IMR-90 (cell line): Measurements from ENCODE around the gene DCDC2B. TPM values are rescaled to one million over a fixed set of nuclear protein-coding genes. Genes with fewer than 3 reads are reported as not detected.

Experiments
- ATAC-seq: fragments of 200-7000 bp; cut with Tn5 transposase; 2 replicates; pipeline ENCODE4 v1.9.1; 2020; ENCODE audit warnings: low read depth, mild to moderate bottlenecking, moderate library complexity
- Bru-seq: library from RNA; stranded (reverse); fragments of 400-500 nt; gene quantifications from one replicate; lab custom pipeline; 2021; lab: Mats Ljungman, UMichigan
- BruChase-seq, 2 experiments: library from RNA; stranded (reverse); fragments of 400-500 nt; gene quantifications; one replicate each; lab custom pipeline; 2021; lab: Mats Ljungman, UMichigan
- BruUV-seq: library from RNA; stranded (reverse); fragments of 400-500 nt; replicated peaks from 2 replicates; lab custom pipeline; 2021; lab: Mats Ljungman, UMichigan
- CTCF ChIA-PET: fragments of 300-600 bp; formaldehyde crosslinking; extraction: SDS; loops from one replicate; lab custom pipeline; 2021; ENCODE audit warnings: antibody characterized with exemption; lab: Yijun Ruan, JAX
- POLR2A ChIA-PET: fragments of 300-600 bp; sonication (Branson Sonifier 250); formaldehyde crosslinking; loops from one replicate; lab custom pipeline; 2022; ENCODE audit warnings: antibody characterized with exemption; ENCODE audit not compliant: unreplicated experiment; lab: Charles Lee
- DNase-seq: peaks from one replicate; pipeline ENCODE4 v3.0.0; 2013
- H2AFZ ChIP-seq: replicated peaks from 2 replicates; pipeline ENCODE3; 2013; ENCODE audit warnings: low read length, mild to moderate bottlenecking; ENCODE audit not compliant: poor library complexity
- H2AK5ac ChIP-seq: 2 replicates; pipeline ENCODE4 v1.6.1; 2013; ENCODE audit warnings: low read depth, low read length, inconsistent platforms
- H2AK9ac ChIP-seq: replicated peaks from 2 replicates; pipeline ENCODE3; 2013; ENCODE audit warnings: mild to moderate bottlenecking, low read depth, low read length, moderate library complexity; ENCODE audit not compliant: poor library complexity
- H2BK120ac ChIP-seq: 2 replicates; pipeline ENCODE4 v1.6.1; 2013; ENCODE audit warnings: low read depth, low read length, inconsistent platforms
- H2BK15ac ChIP-seq: 3 replicates; pipeline ENCODE4 v1.6.1; 2013; ENCODE audit warnings: low read depth, low read length, inconsistent platforms
- H2BK20ac ChIP-seq: 2 replicates; pipeline ENCODE4 v1.6.1; 2013; ENCODE audit warnings: low read depth, mild to moderate bottlenecking, inconsistent platforms, low read length, moderate library complexity
- H2BK5ac ChIP-seq: 2 replicates; pipeline ENCODE4 v1.6.1; 2013; ENCODE audit warnings: mild to moderate bottlenecking, low read depth, low read length, inconsistent platforms; ENCODE audit not compliant: poor library complexity, severe bottlenecking
- H3K14ac ChIP-seq: replicated peaks from 2 replicates; pipeline ENCODE4 v1.6.1; 2013; ENCODE audit warnings: low read depth, low read length, inconsistent platforms
- H3K18ac ChIP-seq: 2 replicates; pipeline ENCODE4 v1.6.1; 2013; ENCODE audit warnings: low read depth, low read length, control low read depth
- H3K23ac ChIP-seq: 2 replicates; pipeline ENCODE4 v1.6.1; 2013; ENCODE audit warnings: low read depth, low read length, inconsistent platforms
- H3K27ac ChIP-seq: 2 replicates; pipeline ENCODE4 v1.5.1; 2013; ENCODE audit warnings: mild to moderate bottlenecking, control low read depth, low read length; ENCODE audit not compliant: insufficient read depth
- H3K27me3 ChIP-seq: 2 replicates; pipeline ENCODE4 v1.6.1; 2013; ENCODE audit warnings: low read length; ENCODE audit not compliant: control insufficient read depth, insufficient read depth
- H3K36me3 ChIP-seq: 2 replicates; pipeline ENCODE4 v1.6.1; 2013; ENCODE audit warnings: low read length, mixed read lengths; ENCODE audit not compliant: control insufficient read depth, insufficient read depth
- H3K4ac ChIP-seq: 2 replicates; pipeline ENCODE4 v1.6.1; 2013; ENCODE audit warnings: low read depth, low read length, inconsistent platforms
- H3K4me1 ChIP-seq: 2 replicates; pipeline ENCODE4 v1.6.1; 2013; ENCODE audit warnings: low read length, mixed read lengths; ENCODE audit not compliant: control insufficient read depth, insufficient read depth
- H3K4me2 ChIP-seq: 2 replicates; pipeline ENCODE4 v1.6.1; 2013; ENCODE audit warnings: low read depth, mild to moderate bottlenecking, control low read depth, low read length, moderate library complexity
- H3K4me3 ChIP-seq: 2 replicates; pipeline ENCODE4 v1.5.1; 2013; ENCODE audit warnings: low read depth, mild to moderate bottlenecking, control low read depth, low read length, moderate library complexity; ENCODE audit not compliant: insufficient read depth
- H3K56ac ChIP-seq: 2 replicates; pipeline ENCODE4 v1.6.1; 2013; ENCODE audit warnings: low read length, inconsistent platforms; ENCODE audit not compliant: insufficient read depth; ENCODE audit errors: extremely low read depth
- H3K79me1 ChIP-seq, 2 experiments: 2 replicates each; pipeline ENCODE4 v1.6.1; 2013; ENCODE audit warnings: low read length in 2 of 2, inconsistent platforms in 1 of 2, low read depth in 1 of 2
- H3K9ac ChIP-seq: 2 replicates; pipeline ENCODE4 v1.6.1; 2013; ENCODE audit warnings: low read depth, low read length, control low read depth
- H3K9me1 ChIP-seq: 2 replicates; pipeline ENCODE4 v1.6.1; 2013; ENCODE audit warnings: low read length, inconsistent platforms; ENCODE audit not compliant: insufficient read depth
- H3K9me3 ChIP-seq: 2 replicates; pipeline ENCODE4 v1.6.1; 2013; ENCODE audit warnings: low read length; ENCODE audit not compliant: control insufficient read depth, insufficient read depth
- H4K20me1 ChIP-seq: 2 replicates; pipeline ENCODE4 v1.6.1; 2013; ENCODE audit warnings: low read length, inconsistent platforms; ENCODE audit not compliant: insufficient read depth
- H4K5ac ChIP-seq: 2 replicates; pipeline ENCODE4 v1.6.1; 2013; ENCODE audit warnings: mild to moderate bottlenecking, low read depth, low read length, control low read depth
- H4K8ac ChIP-seq, 2 experiments: 2 replicates each; pipeline ENCODE4 v1.6.1; 2013; ENCODE audit warnings: low read depth in 2 of 2, low read length in 2 of 2, control low read depth in 1 of 2, inconsistent platforms in 1 of 2
- H4K91ac ChIP-seq: 2 replicates; pipeline ENCODE4 v1.6.1; 2013; ENCODE audit warnings: low read depth, low read length, inconsistent platforms; ENCODE audit not compliant: insufficient read depth
- BHLHE40 ChIP-seq: fragments of 150-350 bp; IDR thresholded peaks from 2 replicates; pipeline ENCODE4 v1.6.1; 2016; ENCODE audit warnings: mild to moderate bottlenecking, low read depth, low read length
- CEBPB ChIP-seq: IDR thresholded peaks from 2 replicates; pipeline ENCODE4 v1.6.1; 2012; ENCODE audit warnings: low read depth, low read length, improper control_type of control experiment
- CHD1 ChIP-seq: IDR thresholded peaks from 2 replicates; pipeline ENCODE4 v1.6.1; 2012; ENCODE audit warnings: low read depth, low read length, improper control_type of control experiment
- CTCF ChIP-seq: conservative IDR thresholded peaks from 2 replicates; pipeline ENCODE4 v1.5.1; 2012; ENCODE audit warnings: mild to moderate bottlenecking, low read depth, low read length, improper control_type of control experiment
- ELK1 ChIP-seq: fragments of 150-350 bp; IDR thresholded peaks from 2 replicates; pipeline ENCODE4 v1.6.1; 2016; ENCODE audit warnings: low read depth, mild to moderate bottlenecking, low read length, moderate library complexity, borderline replicate concordance
- FOS ChIP-seq: fragments of 150-350 bp; IDR thresholded peaks from 2 replicates; pipeline ENCODE4 v1.6.1; 2016; ENCODE audit warnings: low read depth, low read length
- MAFK ChIP-seq: IDR thresholded peaks from 2 replicates; pipeline ENCODE4 v1.6.1; 2012; ENCODE audit warnings: low read depth, low read length, improper control_type of control experiment
- MAZ ChIP-seq: IDR thresholded peaks from 2 replicates; pipeline ENCODE4 v1.6.1; 2012; ENCODE audit warnings: low read depth, mild to moderate bottlenecking, low read length, improper control_type of control experiment, moderate library complexity, borderline replicate concordance
- NFE2L2 ChIP-seq: fragments of 150-350 bp; IDR thresholded peaks from 2 replicates; pipeline ENCODE4 v1.6.1; 2016; ENCODE audit warnings: low read depth, mild to moderate bottlenecking, low read length
- POLR2A ChIP-seq: IDR thresholded peaks from 2 replicates; pipeline ENCODE4 v1.6.1; 2012; ENCODE audit warnings: mild to moderate bottlenecking, low read depth, low read length
- RAD21 ChIP-seq: IDR thresholded peaks from 2 replicates; pipeline ENCODE4 v1.6.1; 2012; ENCODE audit warnings: low read length, improper control_type of control experiment
- RCOR1 ChIP-seq: IDR thresholded peaks from 2 replicates; pipeline ENCODE4 v1.6.1; 2012; ENCODE audit warnings: mild to moderate bottlenecking, low read length, improper control_type of control experiment; ENCODE audit not compliant: insufficient replicate concordance
- RFX5 ChIP-seq: IDR thresholded peaks from 2 replicates; pipeline ENCODE4 v1.8.0; 2012; ENCODE audit warnings: low read depth, mild to moderate bottlenecking, low read length, moderate library complexity
- SMC3 ChIP-seq: fragments of 150-350 bp; IDR thresholded peaks from 2 replicates; pipeline ENCODE4 v1.6.1; 2016; ENCODE audit warnings: low read depth, mild to moderate bottlenecking, antibody characterized with exemption, low read length, moderate library complexity
- USF2 ChIP-seq: fragments of 150-350 bp; IDR thresholded peaks from 2 replicates; pipeline ENCODE4 v1.6.1; 2017; ENCODE audit warnings: mild to moderate bottlenecking, antibody characterized with exemption, low read length, low read depth
- WGBS, 2 experiments: methylation state at CpG; one replicate each; pipeline versions ENCODE4 v1.1.5 to v1.1.7; 2013; ENCODE audit warnings: missing lambda C conversion rate in 2 of 2; ENCODE audit not compliant: insufficient read length in 1 of 2; ENCODE audit errors: extremely low coverage in 2 of 2; 5-methylcytosine and 5-hydroxymethylcytosine counted together
- dilution Hi-C: fragments of 300-500 bp; cut with HindIII; formaldehyde crosslinking; loops from one replicate; pipeline ENCODE4 v1.14.3; 2018; ENCODE audit warnings: low sequenced_read_pairs; ENCODE audit not compliant: unreplicated experiment
- in situ Hi-C: fragments of 300-500 bp; cut with MboI; formaldehyde crosslinking; loops from 3 replicates; pipeline ENCODE4 v1.14.3; 2019; ENCODE audit warnings: low sequenced_read_pairs, inconsistent platforms, mixed read lengths
- intact Hi-C: fragments of 100-400 bp; cut with micrococcal nuclease; formaldehyde crosslinking; loops from 2 replicates; pipeline ENCODE4 v1.10.0; 2022
- long read RNA-seq: library from polyadenylated mRNA; unstranded; transcript quantifications from one replicate; pipeline ENCODE4 v2.0.0, GENCODE V29; 2021; ENCODE audit not compliant: unreplicated experiment
- polyA plus RNA-seq, 3 experiments: library from polyadenylated mRNA; depleted of rRNA; stranded (reverse); fragments of >200 nt; gene quantifications; 2 replicates each; pipeline ENCODE4 v1.2.3, GENCODE V29; 2012; ENCODE audit warnings: low replicate concordance in 1 of 3
- total RNA-seq: library from RNA; depleted of rRNA; stranded (reverse); fragments of >200 nt; gene quantifications from 2 replicates; pipeline ENCODE4 v1.2.3, GENCODE V29; 2012; rRNA removed

DCDC2B gene
- total RNA-seq: not detected in 2 replicates
- polyA plus RNA-seq (2012; rRNA removed): not detected in 2 replicates
- not detected in 2 replicates for polyA plus RNA-seq (2012; cell fraction: cytosol; rRNA removed)
- polyA plus RNA-seq (2012; cell fraction: nucleus; rRNA removed; ENCODE audit: low replicate concordance): 0.04 TPM in 1 of 2 replicates, not detected in the other
- Bru-seq, nascent RNA: not detected
- BruChase-seq, experiment 1, labeled RNA remaining after a 6-hour chase: percentile 21 among the genes with signal in this experiment
- percentile 10 among the genes with signal in this experiment for BruChase-seq, experiment 2, labeled RNA remaining after a 2-hour chase
- long read RNA-seq, partial matches to known transcripts: 0 of 2 reads
- long read RNA-seq, other reads (novel, unspliced or antisense): 2 of 2 reads

- no peaks in the 10 kb centered on the region; the same call in 1 of the 2 replicates for H4K20me1 ChIP-seq
- no peak within 1 kb of the TSS for H4K5ac ChIP-seq
- in situ Hi-C loops: no loop called here
- DNase-seq: peak; percentile 37
- H3K36me3 ChIP-seq: peaks cover 5% of the 10 kb centered on the region; the same call in 1 of the 2 replicates
- intact Hi-C loops: no loop called here
- no TSS peak for BruUV-seq
- no peak within 1 kb of the TSS for H3K9ac ChIP-seq
- POLR2A ChIA-PET: no interaction called here
- H3K14ac ChIP-seq: no peak within 1 kb of the TSS
- no peak within 1 kb of the TSS for H3K4ac ChIP-seq
- H3K4me2 ChIP-seq: no peak within 1 kb of the TSS
- no peak within 1 kb of the TSS for H3K4me3 ChIP-seq
- no peak within 1 kb of the TSS for H3K27ac ChIP-seq
- no peak within 1 kb of the TSS for H2BK5ac ChIP-seq
- peaks cover 6% of the 10 kb centered on the region for H3K4me1 ChIP-seq
- ATAC-seq: no peak
- H4K91ac ChIP-seq: no peak within 1 kb of the TSS
- peaks cover 6% of the 10 kb centered on the region; the same call in 1 of the 2 replicates for H3K9me1 ChIP-seq
- H2BK120ac ChIP-seq: no peak within 1 kb of the TSS
- H3K79me1 ChIP-seq: peaks cover 11 to 27% of the 10 kb centered on the region in 2 experiments
- no peak within 1 kb of the TSS for H2BK15ac ChIP-seq
- no peaks in the 10 kb centered on the region for H3K9me3 ChIP-seq
- no peak within 1 kb of the TSS for H2BK20ac ChIP-seq
- 83% methylated on average over 1 of the region's 5 CpGs; no CpG with 5 or more reads in 1 of the 2 experiments for WGBS, 2 experiments
- H2AK5ac ChIP-seq: no peak within 1 kb of the TSS
- no peak within 1 kb of the TSS for H3K56ac ChIP-seq
- H3K18ac ChIP-seq: no peak within 1 kb of the TSS
- CTCF ChIA-PET: interaction anchor here (0.6 to 1.6 kb wide), 2 partner anchors 100 to 192 kb away, joined by 3 to 6 read pairs; no protein-coding TSS in a partner anchor
- no peak within 1 kb of the TSS for H3K23ac ChIP-seq
- H4K8ac ChIP-seq: no peak within 1 kb of the TSS
- no peak within 1 kb of the TSS for H2AK9ac ChIP-seq
- dilution Hi-C loops: no loop called here
- no peak within 1 kb of the TSS for H2AFZ ChIP-seq
- H3K27me3 ChIP-seq: no peaks in the 10 kb centered on the region
- no peak for TF ChIP-seq MAZ
- no peak for TF ChIP-seq CTCF
- TF ChIP-seq RFX5: no peak
- no peak for TF ChIP-seq ELK1
- no peak for TF ChIP-seq POLR2A
- no peak for TF ChIP-seq CEBPB
- no peak for TF ChIP-seq BHLHE40
- TF ChIP-seq RCOR1: no peak
- TF ChIP-seq NFE2L2: no peak
- no peak for TF ChIP-seq RAD21
- no peak for TF ChIP-seq SMC3
- TF ChIP-seq FOS: no peak
- no peak for TF ChIP-seq MAFK
- TF ChIP-seq CHD1: no peak
- TF ChIP-seq USF2: no peak
Observed at GRCh38 chr1:32208891-32209328, at the start of gene DCDC2B. Gene DCDC2B, plus strand, starts transcription at chr1:32209089. Its CDS starts 5 bp downstream, at chr1:32209094.
